Measurements from ENCODE around the gene PMEPA1.
A peak's percentile ranks its signal among the peaks of the same experiment; 100 is the strongest.

The PMEPA1 gene

GRCh38 chr20:57705127-57705899 is 4.5 kb downstream of the PMEPA1 start:
- TF ChIP-seq ZFX (IDR thresholded peaks at IDR 0.05) (no peak), CTCF (conservative IDR thresholded peaks at IDR 0.05) (no peak)
- peak overlapping the region; percentile 1; the same call in 1 of the 2 replicates for H3K27ac ChIP-seq

- TF ChIP-seq ZFX (IDR thresholded peaks at IDR 0.05) (no peak), CTCF (conservative IDR thresholded peaks at IDR 0.05) (no peak)
- 0 out of 2 replicates have a peak overlapping the region, but pooled peaks have one; percentile 1 for H3K27ac ChIP-seq
Observed at GRCh38 chr20:57704245-57704644, 5.6 kb downstream of the PMEPA1 start.

- H3K27ac ChIP-seq: no peak overlapping the region
- TF ChIP-seq ZFX (IDR thresholded peaks at IDR 0.05): no peak
- TF ChIP-seq CTCF (conservative IDR thresholded peaks at IDR 0.05): no peak
Observed at GRCh38 chr20:57703013-57703412, 6.8 kb downstream of the PMEPA1 start.

GRCh38 chr20:57702521-57702920 is 7.3 kb downstream of the PMEPA1 start:
- TF ChIP-seq ZFX (IDR thresholded peaks at IDR 0.05): no peak
- no peak for TF ChIP-seq CTCF (conservative IDR thresholded peaks at IDR 0.05)
- no peak overlapping the region for H3K27ac ChIP-seq

- TF ChIP-seq CTCF (conservative IDR thresholded peaks at IDR 0.05) (no peak), ZFX (IDR thresholded peaks at IDR 0.05) (no peak)
- no peak overlapping the region for H3K27ac ChIP-seq
Observed at GRCh38 chr20:57702091-57702490, 7.7 kb downstream of the PMEPA1 start.

- no peak for TF ChIP-seq ZFX (IDR thresholded peaks at IDR 0.05)
- no peak for TF ChIP-seq CTCF (conservative IDR thresholded peaks at IDR 0.05)
- H3K27ac ChIP-seq: no peak overlapping the region
Observed at GRCh38 chr20:57701651-57702050, 8.2 kb downstream of the PMEPA1 start.

GRCh38 chr20:57701090-57701489 is 8.7 kb downstream of the PMEPA1 start:
- no peak overlapping the region for H3K27ac ChIP-seq
- no peak for TF ChIP-seq ZFX (IDR thresholded peaks at IDR 0.05)
- TF ChIP-seq CTCF (conservative IDR thresholded peaks at IDR 0.05): no peak
